Sigmoid colon (tissue), 4 donors: ENCODE results near the gene RBPMS2.

ENCODE experiments used
- POLR2A ChIP-seq, 2 donors: fragments of 450-650 bp; IDR thresholded peaks; one replicate each; pipeline ENCODE4 v1.6.1; 2016; ENCODE audit warnings: antibody characterized with exemption in 2 of 2, mild to moderate bottlenecking in 2 of 2, moderate library complexity in 2 of 2
- POLR2AphosphoS5 ChIP-seq, 4 donors: sonication (generic); formaldehyde crosslinking; IDR thresholded peaks; one replicate each; pipeline ENCODE4 v1.6.1; 2017; ENCODE audit warnings: antibody characterized with exemption in 4 of 4
- TF ChIP-seq, protein P1 (sequence below), 4 experiments: fragments of 450-650 bp in 3 of 4; fragments of 200-600 bp in 1 of 4; IDR thresholded peaks; one replicate each; pipeline ENCODE4 v1.5.1; 2016 to 2019; ENCODE audit warnings: antibody characterized with exemption in 4 of 4, mild to moderate bottlenecking in 3 of 4, moderate library complexity in 2 of 4

- TF ChIP-seq, protein P1, sequence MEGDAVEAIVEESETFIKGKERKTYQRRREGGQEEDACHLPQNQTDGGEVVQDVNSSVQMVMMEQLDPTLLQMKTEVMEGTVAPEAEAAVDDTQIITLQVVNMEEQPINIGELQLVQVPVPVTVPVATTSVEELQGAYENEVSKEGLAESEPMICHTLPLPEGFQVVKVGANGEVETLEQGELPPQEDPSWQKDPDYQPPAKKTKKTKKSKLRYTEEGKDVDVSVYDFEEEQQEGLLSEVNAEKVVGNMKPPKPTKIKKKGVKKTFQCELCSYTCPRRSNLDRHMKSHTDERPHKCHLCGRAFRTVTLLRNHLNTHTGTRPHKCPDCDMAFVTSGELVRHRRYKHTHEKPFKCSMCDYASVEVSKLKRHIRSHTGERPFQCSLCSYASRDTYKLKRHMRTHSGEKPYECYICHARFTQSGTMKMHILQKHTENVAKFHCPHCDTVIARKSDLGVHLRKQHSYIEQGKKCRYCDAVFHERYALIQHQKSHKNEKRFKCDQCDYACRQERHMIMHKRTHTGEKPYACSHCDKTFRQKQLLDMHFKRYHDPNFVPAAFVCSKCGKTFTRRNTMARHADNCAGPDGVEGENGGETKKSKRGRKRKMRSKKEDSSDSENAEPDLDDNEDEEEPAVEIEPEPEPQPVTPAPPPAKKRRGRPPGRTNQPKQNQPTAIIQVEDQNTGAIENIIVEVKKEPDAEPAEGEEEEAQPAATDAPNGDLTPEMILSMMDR (IDR thresholded peaks at IDR 0.05): no peak
- no peak for TF ChIP-seq POLR2AphosphoS5 (IDR thresholded peaks at IDR 0.05)
- no peak for TF ChIP-seq POLR2A (IDR thresholded peaks at IDR 0.05)
These were observed 12.8 kb downstream of the RBPMS2 start for GRCh38 chr15:64762546-64762945.
